ENCODE measurements around the gene PDLIM3. TPM values are rescaled to one million over a fixed set of nuclear protein-coding genes. Genes with fewer than 3 reads are reported as not detected.

PDLIM3 gene
- total RNA-seq, 2 donors from 2014 or later = 5.0 to 34.9 TPM

- DNase-seq = peak; percentile 30
- H3K27me3 ChIP-seq = peaks cover 2% of the 10 kb centered on the region
- intact Hi-C loops (cut with DNase I) = no loop called here
- no peak for TF ChIP-seq CTCF (IDR thresholded peaks at IDR 0.05)
- no peaks in the 10 kb centered on the region for H3K9me3 ChIP-seq
- no peak overlapping the region for H3K4me3 ChIP-seq
- no peak overlapping the region for H3K9ac ChIP-seq (ENCODE audit: low read depth in 2 of 2, low read length in 2 of 2)
- H3K27ac ChIP-seq = no peak overlapping the region
- H3K4me1 ChIP-seq = no peaks in the 10 kb centered on the region
- H3K36me3 ChIP-seq = no peaks in the 10 kb centered on the region
Measured at GRCh38 chr4:185541251-185541727, 6.0 kb upstream of the PDLIM3 start.

DNA sequence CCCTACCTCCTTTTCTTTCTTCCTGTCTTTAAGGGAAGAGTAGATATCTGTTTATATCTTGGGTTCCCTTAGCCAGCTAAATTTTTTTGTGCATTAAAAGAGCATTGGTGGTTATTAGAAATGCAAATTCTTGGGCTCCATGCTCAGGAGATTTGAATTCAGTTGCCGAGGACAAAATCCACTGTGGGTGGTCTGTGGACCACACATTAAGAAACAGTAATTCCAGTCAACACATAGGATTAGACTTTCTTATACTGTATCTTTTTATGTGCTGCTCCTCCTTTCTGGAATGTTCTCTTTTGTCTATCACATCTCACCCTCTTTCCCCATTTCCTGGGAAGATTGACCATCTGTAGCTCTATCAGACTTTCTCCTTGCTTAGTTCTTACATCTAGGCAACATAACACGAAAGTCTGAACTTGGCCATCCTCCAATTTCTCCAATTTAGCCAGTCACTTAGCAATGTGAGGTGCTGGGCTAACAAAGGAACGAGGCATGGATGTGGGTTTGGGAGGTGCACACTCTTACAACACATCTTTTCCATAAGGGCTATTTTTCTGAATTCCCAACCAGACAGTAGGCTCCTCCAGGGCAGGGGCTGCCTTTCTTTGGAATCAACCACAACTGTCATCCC, 5.3 kb upstream of the PDLIM3 start:
- intact Hi-C loops (cut with DNase I) = no loop called here
- Histone ChIP-seq H3K27me3 (peaks cover 9% of the 10 kb centered on the region), H3K27ac (no peak overlapping the region), H3K36me3 (no peaks in the 10 kb centered on the region), H3K9me3 (no peaks in the 10 kb centered on the region), H3K9ac (ENCODE audit: low read depth in 2 of 2, low read length in 2 of 2) (no peak overlapping the region), H3K4me3 (no peak overlapping the region), H3K4me1 (no peaks in the 10 kb centered on the region)
- DNase-seq = no peak
- no peak for TF ChIP-seq CTCF (IDR thresholded peaks at IDR 0.05)

DNA sequence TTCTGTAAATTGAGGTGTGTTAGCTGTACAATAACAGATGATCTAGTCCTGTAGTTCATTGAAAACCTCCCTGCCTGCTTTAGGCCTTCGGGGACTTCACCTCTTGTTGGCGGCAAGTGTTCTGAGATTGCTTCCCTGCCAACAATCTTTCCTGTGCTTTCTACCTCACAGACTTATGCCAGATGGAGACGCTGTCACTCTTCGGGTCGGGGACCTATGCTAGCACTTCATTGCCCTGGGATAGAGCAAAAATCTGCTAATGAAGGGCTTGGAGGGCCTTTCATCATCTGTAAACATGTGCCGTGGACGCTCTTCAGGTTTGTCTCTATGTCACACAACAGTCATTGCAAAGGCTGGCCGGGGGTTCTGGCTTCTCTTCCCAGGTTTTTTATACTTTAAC, 4.7 kb upstream of the PDLIM3 start:
- no peak for TF ChIP-seq CTCF (IDR thresholded peaks at IDR 0.05)
- Histone ChIP-seq H3K4me1 (no peaks in the 10 kb centered on the region), H3K4me3 (no peak overlapping the region), H3K9me3 (no peaks in the 10 kb centered on the region), H3K9ac (ENCODE audit: low read depth in 2 of 2, low read length in 2 of 2) (peak overlapping the region in 1 of 2 donors; percentile 31), H3K36me3 (no peaks in the 10 kb centered on the region), H3K27me3 (peaks cover 15% of the 10 kb centered on the region), H3K27ac (no peak overlapping the region)
- intact Hi-C loops (cut with DNase I) = no loop called here
- no peak for DNase-seq

- no peak for DNase-seq
- H3K9me3 ChIP-seq = no peaks in the 10 kb centered on the region
- H3K27me3 ChIP-seq = peaks cover 23% of the 10 kb centered on the region
- TF ChIP-seq CTCF (IDR thresholded peaks at IDR 0.05) = no peak
- H3K36me3 ChIP-seq = no peaks in the 10 kb centered on the region
- no peak overlapping the region for H3K4me3 ChIP-seq
- no peak overlapping the region for H3K9ac ChIP-seq (ENCODE audit: low read depth in 2 of 2, low read length in 2 of 2)
- intact Hi-C loops (cut with DNase I) = no loop called here
- H3K27ac ChIP-seq = no peak overlapping the region
- no peaks in the 10 kb centered on the region for H3K4me1 ChIP-seq
Measured at GRCh38 chr4:185538806-185539205, 3.5 kb upstream of the PDLIM3 start.

DNA sequence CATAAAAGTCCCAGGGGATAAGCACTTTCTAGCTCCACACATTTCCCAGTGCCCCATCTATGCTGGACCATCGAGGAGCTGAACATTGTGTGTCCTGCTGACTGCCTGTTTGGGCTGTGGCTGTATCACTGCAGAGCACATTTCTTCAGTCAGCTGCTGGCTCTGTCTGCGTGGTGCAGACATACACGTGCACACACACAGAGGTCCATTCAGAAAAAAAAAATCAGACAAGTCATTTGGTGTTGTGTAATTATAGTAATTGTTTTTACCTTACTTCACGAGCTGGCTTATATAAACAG, 1.1 kb upstream of the PDLIM3 start:
- no peak overlapping the region for H3K27ac ChIP-seq
- H3K36me3 ChIP-seq = no peaks in the 10 kb centered on the region
- no peaks in the 10 kb centered on the region for H3K9me3 ChIP-seq
- intact Hi-C loops (cut with DNase I) = no loop called here
- no peak for TF ChIP-seq CTCF (IDR thresholded peaks at IDR 0.05)
- peaks cover 23% of the 10 kb centered on the region for H3K27me3 ChIP-seq
- H3K4me1 ChIP-seq = no peaks in the 10 kb centered on the region
- no peak overlapping the region for H3K4me3 ChIP-seq
- peak overlapping the region in 1 of 2 donors; percentile 14 for H3K9ac ChIP-seq (ENCODE audit: low read depth in 2 of 2, low read length in 2 of 2)
- no peak for DNase-seq

All from colonic mucosa (tissue), 4 donors.